ENCODE data around the gene TMEM132E.

TMEM132E gene

GRCh38 chr17:34634551-34635160, 55.3 kb downstream of the TMEM132E start:
- no peak for DNase-seq (ENCODE audit: low spot score)

DNA sequence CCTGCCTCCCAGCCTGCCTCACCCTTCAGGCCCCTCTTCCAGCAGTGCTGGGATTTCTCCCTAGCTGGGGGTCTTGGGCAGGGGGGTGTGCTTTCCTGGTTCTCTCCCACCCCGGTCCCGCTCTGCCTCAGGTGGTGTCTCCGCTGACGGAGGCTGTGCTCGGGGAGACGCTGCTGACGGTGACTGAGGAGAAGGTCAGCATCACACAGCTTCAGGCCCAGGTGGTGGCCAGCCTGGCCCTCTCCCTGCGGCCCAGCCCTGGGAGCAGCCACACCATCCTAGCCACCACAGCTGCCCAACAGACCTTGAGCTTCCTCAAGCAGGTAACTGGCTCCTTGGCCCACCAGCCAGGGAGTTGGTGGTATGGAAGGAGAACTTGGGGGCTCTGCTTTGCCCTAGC, 56.5 kb downstream of the TMEM132E start:
- no peak for DNase-seq (ENCODE audit: low spot score)

GRCh38 chr17:34637041-34637547, 57.7 kb downstream of the TMEM132E start:
- DNase-seq (ENCODE audit: low spot score) = no peak

- peak; percentile 78 for DNase-seq (ENCODE audit: low spot score)
Measured at GRCh38 chr17:34637548-34638525, 58.5 kb downstream of the TMEM132E start.

DNA sequence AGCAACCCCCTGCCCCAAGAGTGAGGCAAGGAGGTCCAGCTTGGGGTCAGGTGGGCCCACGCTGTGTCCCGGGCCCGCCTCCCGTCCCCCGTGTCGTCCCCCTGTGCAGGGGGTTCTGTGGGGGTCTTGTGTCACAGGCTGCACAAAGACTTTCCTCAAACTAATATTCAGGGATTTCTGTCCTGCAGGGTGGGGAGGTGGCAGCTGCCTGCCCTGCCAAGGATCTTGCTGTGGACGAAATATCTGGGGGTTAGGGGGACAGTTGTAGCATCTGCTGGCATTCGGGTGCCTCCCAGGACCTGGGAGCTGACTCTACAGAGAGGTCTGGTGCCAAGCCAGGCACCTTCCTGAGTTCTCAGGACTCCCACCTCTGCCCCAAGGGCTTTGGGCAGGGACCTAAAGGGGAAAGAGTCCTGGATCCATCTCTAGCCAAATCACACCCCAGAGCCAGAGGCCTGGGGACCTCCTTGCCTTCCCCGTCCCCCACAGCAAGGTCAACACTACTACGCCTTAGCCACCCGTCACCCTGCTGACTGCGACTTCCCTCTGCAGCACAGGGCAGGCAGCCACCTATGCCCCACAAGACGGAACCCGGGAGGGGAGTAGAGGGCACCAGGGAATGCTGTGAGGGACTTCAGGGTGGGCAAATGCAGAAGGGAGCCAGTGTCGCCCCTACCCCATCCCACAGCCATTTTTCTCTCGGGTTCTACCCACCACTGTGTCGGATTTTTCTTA, 59.3 kb downstream of the TMEM132E start:
- DNase-seq (ENCODE audit: low spot score) = no peak

- DNase-seq (ENCODE audit: low spot score) = no peak
Measured at GRCh38 chr17:34639706-34640425, 60.5 kb downstream of the TMEM132E start.

DNA sequence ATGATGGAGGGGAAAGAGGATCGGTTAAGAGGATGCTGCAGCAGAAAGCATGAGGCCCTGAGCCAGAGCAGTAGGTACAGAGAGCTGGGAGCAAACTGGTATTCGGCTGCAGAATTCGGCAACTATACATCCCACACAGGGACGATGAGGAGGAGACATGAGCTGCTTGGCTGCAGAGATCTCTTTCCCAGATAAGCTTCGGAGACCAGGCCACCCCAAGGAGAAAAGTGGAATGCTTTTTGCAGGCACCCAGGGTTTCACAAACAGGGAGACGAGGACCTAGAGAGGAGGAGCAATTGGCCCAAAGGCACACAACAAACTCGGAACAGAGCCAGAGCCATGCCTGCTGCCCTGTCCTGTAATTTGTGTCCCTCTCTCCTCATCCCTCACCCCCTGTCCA, 62.0 kb downstream of the TMEM132E start:
- no peak for DNase-seq (ENCODE audit: low spot score)

DNA sequence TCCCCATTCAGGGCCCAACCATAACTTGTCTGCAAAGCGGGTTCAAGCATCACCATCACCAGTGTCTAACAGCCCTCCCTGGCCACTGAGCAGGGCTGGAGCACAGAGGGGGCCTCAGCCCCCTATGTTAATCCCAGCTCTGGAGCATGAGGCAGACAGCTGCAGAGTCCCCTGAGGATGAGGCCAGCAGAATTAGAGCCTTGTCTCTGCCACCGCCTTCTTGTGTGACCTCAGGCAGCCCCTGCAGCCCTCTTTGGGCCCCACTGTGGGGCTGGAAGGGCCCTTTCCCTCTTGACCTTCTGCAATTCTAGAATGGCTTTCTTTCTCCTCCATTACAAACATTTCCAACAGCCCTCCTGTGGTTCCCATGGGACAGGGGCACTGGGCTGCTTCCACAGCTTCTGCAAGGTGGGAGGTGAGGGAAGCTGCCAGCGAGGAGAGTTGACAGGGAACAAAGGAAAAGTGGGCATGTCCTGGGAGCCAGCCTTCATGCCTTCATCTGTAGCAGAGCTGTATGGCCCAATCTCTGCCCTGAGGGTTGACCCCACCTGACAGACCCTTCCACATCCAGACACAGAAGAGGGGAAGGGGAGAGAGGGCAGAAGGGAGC, 65.7 kb downstream of the TMEM132E start:
- no peak for DNase-seq (ENCODE audit: low spot score)

GRCh38 chr17:34645594-34645993, 66.2 kb downstream of the TMEM132E start:
- DNase-seq (ENCODE audit: low spot score) = no peak

GRCh38 chr17:34647511-34647910, 68.1 kb downstream of the TMEM132E start:
- DNase-seq (ENCODE audit: low spot score) = no peak

DNA sequence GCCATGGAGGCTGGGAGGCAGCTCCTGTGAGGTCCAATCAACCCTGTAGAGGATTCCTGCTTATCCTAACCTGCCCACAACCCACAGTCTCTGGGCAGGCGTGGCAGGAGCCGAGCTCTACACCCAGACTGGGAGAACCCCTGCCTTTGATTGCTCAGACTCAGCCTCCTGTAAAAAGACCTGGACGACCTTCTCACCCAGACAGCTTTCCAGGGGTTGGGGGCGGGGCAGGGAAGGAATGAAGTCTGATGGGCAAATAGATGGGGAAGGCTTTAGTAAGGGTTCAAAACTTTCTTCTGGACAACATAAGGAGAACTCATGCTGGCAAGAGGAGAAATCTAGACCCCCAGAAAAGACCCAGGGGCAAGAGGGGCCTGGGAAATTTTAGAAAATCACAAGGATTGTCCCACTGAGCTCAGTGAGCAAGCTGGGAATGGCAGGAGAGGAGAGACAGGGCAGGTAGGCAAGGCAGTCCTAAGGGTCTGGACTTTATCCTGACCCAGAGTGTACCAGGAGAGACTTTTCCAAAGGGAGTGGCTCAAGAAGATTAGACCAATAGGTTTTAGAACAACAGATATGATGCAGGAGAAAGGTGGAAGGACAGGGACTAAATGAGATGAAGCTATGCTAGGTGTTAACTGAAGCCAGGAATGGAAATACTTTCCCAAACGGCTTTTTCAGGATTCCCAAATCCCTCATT, 70.8 kb downstream of the TMEM132E start:
- no peak for DNase-seq (ENCODE audit: low spot score)

GRCh38 chr17:34651402-34651811, 72.0 kb downstream of the TMEM132E start:
- DNase-seq (ENCODE audit: low spot score) = no peak

DNA sequence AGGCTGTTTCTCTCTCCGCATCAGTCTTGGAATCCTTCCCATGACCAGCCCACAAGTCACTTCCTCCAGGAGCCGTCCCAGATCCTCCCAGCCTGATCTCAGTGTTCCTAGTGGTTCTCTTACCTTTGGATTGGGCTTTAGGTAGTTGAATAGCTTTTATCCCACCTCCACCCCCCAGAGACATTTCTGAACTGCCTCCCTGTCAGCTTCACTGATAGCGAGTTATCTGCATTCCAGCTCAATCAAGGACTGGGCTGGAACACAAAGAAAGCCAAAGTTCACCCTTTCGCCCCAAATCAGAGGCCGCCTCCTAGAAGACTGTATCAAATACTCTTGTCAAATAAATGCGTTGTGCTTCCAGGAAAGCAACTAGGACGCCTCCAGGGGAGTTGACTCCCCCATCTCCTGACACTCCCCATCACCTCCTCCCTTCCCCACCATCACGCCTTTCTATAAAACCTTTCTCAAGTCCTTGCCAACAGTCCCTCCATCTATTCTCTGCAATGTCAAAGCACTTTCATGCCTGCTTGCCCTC, 72.7 kb downstream of the TMEM132E start:
- no peak for DNase-seq (ENCODE audit: low spot score)

- no peak for DNase-seq (ENCODE audit: low spot score)
Measured at GRCh38 chr17:34653511-34653910, 74.1 kb downstream of the TMEM132E start.

- DNase-seq (ENCODE audit: low spot score) = no peak
Measured at GRCh38 chr17:34654276-34654880, 75.0 kb downstream of the TMEM132E start.

DNA sequence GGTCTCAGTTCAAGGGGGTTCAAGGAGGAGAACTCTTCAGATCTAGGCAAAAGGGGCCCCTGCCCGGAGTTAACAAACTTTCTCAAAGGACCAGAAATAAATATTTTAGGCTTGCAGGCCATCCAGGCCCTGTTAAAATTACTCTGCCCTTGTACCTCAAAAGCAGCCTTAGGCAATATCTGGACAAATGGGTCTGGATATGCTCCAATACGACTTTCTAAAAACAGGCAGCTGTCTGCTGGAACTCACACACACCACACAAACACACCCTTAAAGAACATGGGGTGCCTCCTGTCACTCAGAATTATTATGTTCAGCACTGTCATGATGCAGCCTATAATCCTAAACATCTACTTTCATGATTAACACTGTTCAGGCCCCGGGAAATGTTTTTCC, 75.5 kb downstream of the TMEM132E start:
- no peak for DNase-seq (ENCODE audit: low spot score)

DNA sequence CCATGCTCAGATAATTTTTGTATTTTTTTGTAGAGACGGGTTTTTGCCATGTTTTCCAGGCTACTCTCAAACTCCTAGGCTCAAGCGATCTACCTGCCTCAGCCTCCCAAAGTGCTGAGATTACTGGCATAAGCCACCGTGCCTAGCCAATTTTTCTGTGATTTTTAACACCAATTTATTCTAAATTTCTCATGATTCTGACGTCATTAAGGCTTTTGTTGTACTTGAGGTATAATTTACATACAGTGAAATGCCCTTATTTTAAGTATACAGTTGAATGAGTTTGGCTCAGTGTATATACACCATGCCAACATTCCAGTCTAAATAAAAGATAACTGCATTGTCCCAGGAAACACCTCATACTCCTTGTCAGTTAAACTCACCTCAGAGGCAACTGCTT, 77.4 kb downstream of the TMEM132E start:
- no peak for DNase-seq (ENCODE audit: low spot score)

GRCh38 chr17:34658811-34659560, 79.6 kb downstream of the TMEM132E start:
- no peak for DNase-seq (ENCODE audit: low spot score)

- DNase-seq (ENCODE audit: low spot score) = no peak
Measured at GRCh38 chr17:34663714-34664113, 84.3 kb downstream of the TMEM132E start.
